Posterior cingulate gyrus (tissue), 11 donors: Measurements from ENCODE around the gene GPC6.

Source experiments
- DNase-seq, 10 donors: peaks; one replicate each; pipeline versions ENCODE4 v3.0.0 to v3.0.0-alpha.2; 2020 to 2021; ENCODE audit warnings: mixed read lengths in 3 of 10
- intact Hi-C: fragments of 100-400 bp; cut with DNase I; formaldehyde crosslinking; loops from one replicate; pipeline ENCODE4 v1.15.1; 2023

GPC6 gene

DNA sequence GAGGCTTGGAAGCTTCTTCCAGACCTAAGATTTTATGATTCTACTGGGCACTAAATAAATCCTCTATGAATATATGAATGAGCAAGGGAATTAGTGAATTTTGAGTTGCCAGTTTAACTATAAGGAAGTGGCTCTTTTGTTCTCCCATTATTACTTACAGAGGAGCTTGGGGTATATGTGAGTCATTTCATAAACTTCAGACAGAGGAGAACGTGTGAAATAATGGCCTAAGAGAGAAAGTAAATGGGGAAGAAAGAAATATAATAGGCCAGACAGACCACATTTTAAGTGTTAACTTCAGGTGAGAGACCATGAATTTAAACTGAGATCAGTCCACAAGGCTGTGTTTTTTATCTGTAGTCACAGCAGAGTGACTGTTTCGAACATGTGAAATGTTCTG, 570.9 kb downstream of the GPC6 start:
- DNase-seq: no peak
- intact Hi-C loops: no loop called here

DNA sequence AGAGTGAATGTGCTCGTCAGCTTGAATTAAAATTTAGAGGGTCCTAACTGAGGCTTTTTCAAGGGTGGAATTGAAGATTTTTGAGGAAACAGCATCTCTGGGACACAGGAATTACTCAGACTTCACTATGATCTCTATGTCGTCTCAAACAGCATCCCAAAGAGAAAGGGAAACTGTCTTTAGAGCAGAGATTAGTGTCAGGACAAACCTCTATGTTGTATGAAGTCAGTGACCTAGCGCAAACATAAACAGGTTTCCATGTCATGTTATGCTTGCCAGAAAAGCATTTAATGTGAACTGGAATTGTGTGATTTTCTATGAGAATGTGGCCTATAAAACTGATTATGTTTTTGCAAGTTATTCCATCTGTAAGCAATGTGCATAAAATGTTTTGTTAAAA, 573.7 kb downstream of the GPC6 start:
- DNase-seq: no peak
- intact Hi-C loops: no loop called here

- intact Hi-C loops: no loop called here
- no peak for DNase-seq
Measured at GRCh38 chr13:93805736-93806135, 579.1 kb downstream of the GPC6 start.

DNA sequence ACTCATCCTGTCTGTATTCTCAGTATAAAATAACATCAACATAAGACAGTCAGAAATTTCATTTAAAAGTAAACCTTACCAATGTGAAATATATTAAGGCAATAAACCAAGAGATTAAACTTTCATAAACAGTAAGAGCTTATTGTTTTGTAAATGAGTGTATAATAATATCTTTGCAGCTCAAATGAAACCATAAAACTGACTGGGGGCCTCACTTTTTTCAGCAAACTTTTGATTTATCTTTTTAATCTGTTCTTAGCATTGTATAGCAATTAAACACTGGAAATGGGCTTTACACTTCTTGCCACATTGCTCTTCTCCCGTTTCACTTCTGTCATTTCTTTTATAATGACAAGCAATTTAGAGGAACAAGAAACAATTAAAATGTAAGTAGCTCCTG, 580.3 kb downstream of the GPC6 start:
- intact Hi-C loops: no loop called here

DNA sequence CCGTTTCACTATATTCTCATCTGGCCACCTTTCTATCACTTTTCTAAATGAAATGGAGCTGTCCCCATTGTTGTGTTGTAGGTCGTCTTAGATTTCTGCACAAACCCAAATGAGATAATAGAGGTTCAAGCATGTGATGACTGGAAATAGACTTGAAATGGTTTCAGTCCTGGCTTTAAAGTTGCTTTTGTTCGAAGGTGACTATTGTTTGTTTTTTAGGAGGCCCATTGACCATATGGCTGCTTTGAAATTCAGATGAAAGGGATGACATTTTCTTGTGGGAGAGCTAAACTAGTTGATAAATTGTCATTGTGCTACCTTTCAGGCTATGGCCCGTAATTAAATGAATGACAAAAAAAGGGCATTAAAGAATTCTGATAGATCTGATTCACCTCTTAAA, 583.7 kb downstream of the GPC6 start:
- DNase-seq: no peak
- intact Hi-C loops: no loop called here

More for the DNA sequence above, 580.3 kb downstream of the GPC6 start:
- DNase-seq: no peak

GRCh38 chr13:93811071-93811737, 584.6 kb downstream of the GPC6 start:
- DNase-seq: no peak
- intact Hi-C loops: no loop called here

GRCh38 chr13:93811738-93812112, 585.1 kb downstream of the GPC6 start:
- intact Hi-C loops: no loop called here
- no peak for DNase-seq

DNA sequence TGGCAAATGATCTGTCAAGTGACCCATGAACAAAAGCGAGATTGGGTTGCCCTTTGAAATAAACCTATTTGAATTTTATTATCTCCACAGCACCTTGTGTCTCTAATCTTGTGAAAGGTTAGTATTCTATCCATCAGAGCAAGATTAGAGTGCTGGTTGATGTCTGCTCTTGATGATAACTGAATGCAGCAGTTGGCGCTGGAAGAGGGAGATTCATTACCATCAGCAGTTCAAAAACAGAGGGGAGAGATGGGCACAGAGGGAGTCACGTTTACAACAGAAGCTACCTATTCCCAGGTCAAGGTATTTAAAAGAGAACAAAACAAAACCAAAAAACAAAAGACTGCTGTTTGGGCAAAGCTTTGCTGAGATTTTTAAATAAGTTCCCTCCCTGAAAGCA, 588.1 kb downstream of the GPC6 start:
- intact Hi-C loops: no loop called here
- DNase-seq: no peak

GRCh38 chr13:93818345-93818744, 591.7 kb downstream of the GPC6 start:
- intact Hi-C loops: no loop called here
- no peak for DNase-seq

GRCh38 chr13:93819331-93819890, 592.8 kb downstream of the GPC6 start:
- intact Hi-C loops: no loop called here
- DNase-seq: no peak

- intact Hi-C loops: no loop called here
Measured at GRCh38 chr13:93824286-93824685, 597.7 kb downstream of the GPC6 start.

GRCh38 chr13:93834051-93834450, 607.4 kb downstream of the GPC6 start:
- intact Hi-C loops: no loop called here
- DNase-seq: no peak

More at GRCh38 chr13:93824286-93824685, 597.7 kb downstream of the GPC6 start:
- DNase-seq: no peak

- intact Hi-C loops: no loop called here
- no peak for DNase-seq
Measured at GRCh38 chr13:93843082-93843481, 616.5 kb downstream of the GPC6 start.

GRCh38 chr13:93847162-93847561, 620.6 kb downstream of the GPC6 start:
- DNase-seq: no peak
- intact Hi-C loops: no loop called here

DNA sequence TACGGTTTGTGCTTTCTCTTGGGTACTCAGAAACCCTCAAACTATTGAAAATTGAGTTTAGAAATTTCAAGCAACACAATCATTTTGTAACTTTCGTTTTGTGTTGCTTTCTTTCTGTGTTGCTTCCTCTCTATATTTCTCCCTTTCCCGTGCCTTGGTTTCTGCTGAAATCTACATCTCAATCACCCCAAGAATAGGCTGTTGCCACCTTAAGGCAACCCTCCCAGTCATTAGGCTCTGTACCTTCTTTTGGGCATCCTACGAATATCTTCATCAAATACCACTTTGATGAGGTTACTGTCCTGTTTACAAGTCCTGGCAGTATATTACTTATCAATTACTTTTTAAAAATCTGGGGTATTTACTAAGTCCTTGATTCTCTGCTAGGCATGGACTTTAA, 621.6 kb downstream of the GPC6 start:
- no peak for DNase-seq
- intact Hi-C loops: no loop called here

DNA sequence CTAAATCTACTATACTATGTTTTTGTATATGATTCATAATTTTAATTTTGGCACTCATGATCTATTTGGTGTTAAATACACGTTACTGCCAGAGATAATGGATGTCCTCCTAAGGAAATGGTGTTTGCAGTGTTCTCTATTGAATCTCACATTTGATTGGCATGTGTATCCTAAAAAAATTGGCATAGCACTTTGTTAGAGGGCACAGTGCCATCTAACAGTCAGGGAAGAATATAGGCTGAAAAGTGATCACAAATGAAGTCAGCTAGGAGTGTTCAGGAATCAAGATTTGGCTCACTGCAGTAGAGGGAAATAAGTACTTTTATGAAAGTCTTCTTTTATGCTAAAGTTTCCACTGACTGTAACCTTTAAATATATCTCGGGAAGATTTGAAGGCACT, 624.6 kb downstream of the GPC6 start:
- intact Hi-C loops: no loop called here

GRCh38 chr13:93853912-93854311, 627.3 kb downstream of the GPC6 start:
- DNase-seq: no peak
- intact Hi-C loops: no loop called here

More for the DNA sequence above, 624.6 kb downstream of the GPC6 start:
- DNase-seq: no peak

GRCh38 chr13:93857126-93857525, 630.5 kb downstream of the GPC6 start:
- DNase-seq: no peak
- intact Hi-C loops: no loop called here

- intact Hi-C loops: no loop called here
- no peak for DNase-seq
Measured at GRCh38 chr13:93859716-93860115, 633.1 kb downstream of the GPC6 start.

DNA sequence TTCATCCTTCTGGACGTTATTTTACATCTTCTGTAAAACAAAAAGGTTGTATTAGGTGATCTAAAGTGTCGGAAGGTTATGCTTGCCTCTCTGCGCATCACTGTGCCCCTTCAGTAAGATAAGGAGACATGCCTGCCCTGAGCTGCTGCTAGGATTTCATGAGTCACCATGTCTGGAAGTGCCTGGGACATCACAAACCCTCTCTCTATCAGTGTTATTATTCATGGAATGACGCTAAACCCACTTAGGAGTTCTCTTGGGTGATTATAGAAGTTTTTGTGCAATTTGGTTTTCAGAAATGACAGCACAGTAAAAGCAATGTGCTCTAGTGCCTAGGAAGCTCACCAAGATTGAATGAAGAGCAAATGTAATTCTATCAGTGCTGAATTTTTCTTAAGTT, 635.2 kb downstream of the GPC6 start:
- DNase-seq: no peak

DNA sequence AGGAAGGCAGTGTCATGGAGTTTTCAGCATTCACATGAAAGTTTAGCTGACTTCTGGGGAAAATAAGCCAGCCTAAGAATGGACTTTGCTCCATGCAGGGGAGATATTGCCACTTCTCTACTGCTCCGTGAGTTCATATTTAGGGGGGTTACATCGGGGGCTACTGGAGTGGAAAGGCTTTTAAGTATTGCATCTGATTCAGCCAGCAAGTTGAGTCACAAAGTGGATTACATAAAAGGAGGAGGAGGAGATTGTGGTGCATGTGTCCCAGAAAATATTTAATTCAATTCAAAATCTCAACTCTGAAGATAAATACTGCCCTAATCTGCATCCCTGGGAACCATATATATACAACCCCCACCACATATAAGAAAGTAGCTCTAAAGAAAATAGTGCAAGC, 635.7 kb downstream of the GPC6 start:
- intact Hi-C loops: no loop called here
- DNase-seq: no peak

More for the DNA sequence above, 635.2 kb downstream of the GPC6 start:
- intact Hi-C loops: no loop called here

DNA sequence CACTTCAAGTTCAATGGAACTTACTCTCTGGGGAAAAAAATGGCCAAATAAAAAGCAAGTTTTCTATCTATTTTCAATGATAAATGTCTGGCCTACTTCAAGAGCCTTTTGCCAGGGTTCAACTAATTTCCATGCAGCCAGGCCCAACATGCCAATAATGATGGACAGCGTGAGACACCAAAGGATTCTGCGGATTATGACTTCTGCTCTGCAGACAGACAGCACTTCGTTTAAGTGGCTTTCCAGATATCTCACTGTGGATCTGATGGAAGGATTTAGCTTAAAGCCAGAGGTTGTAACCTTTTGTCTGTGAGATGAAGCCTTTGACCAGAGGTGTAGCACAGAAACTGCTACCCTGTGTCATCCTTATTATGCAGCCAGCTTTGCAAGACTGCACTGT, 638.6 kb downstream of the GPC6 start:
- intact Hi-C loops: no loop called here
- no peak for DNase-seq

- no peak for DNase-seq
- intact Hi-C loops: no loop called here
Measured at GRCh38 chr13:93867481-93867880, 640.9 kb downstream of the GPC6 start.
